GM03348 (cell line): ENCODE data around the gene PTPRT.

Experiments used
- DNase-seq: peaks from one replicate; pipeline ENCODE4 v3.0.0; 2012; ENCODE audit warnings: low spot score

The PTPRT gene

GRCh38 chr20:42549496-42549895, 640.2 kb downstream of the PTPRT start:
- DNase-seq, result no peak

GRCh38 chr20:42544926-42545325, 644.8 kb downstream of the PTPRT start:
- no peak for DNase-seq

- no peak for DNase-seq
These were observed 656.9 kb downstream of the PTPRT start for GRCh38 chr20:42532831-42533230.

GRCh38 chr20:42531508-42531961, 658.2 kb downstream of the PTPRT start:
- DNase-seq, result no peak

GRCh38 chr20:42530855-42531448, 658.8 kb downstream of the PTPRT start:
- DNase-seq, result peak; percentile 11

- no peak for DNase-seq
These were observed 659.5 kb downstream of the PTPRT start for GRCh38 chr20:42530191-42530590.

- DNase-seq, result no peak
These were observed 665.6 kb downstream of the PTPRT start for GRCh38 chr20:42524058-42524457.

GRCh38 chr20:42516692-42517091, 673.0 kb downstream of the PTPRT start:
- no peak for DNase-seq

GRCh38 chr20:42510686-42511085, 679.0 kb downstream of the PTPRT start:
- no peak for DNase-seq

- no peak for DNase-seq
These were observed 681.8 kb downstream of the PTPRT start for GRCh38 chr20:42507874-42508273.

GRCh38 chr20:42506397-42506796, 683.3 kb downstream of the PTPRT start:
- no peak for DNase-seq

GRCh38 chr20:42502591-42502990, 687.1 kb downstream of the PTPRT start:
- no peak for DNase-seq

GRCh38 chr20:42496595-42496994, 693.1 kb downstream of the PTPRT start:
- no peak for DNase-seq

GRCh38 chr20:42494290-42494689, 695.4 kb downstream of the PTPRT start:
- DNase-seq, result no peak

- DNase-seq, result no peak
These were observed 696.7 kb downstream of the PTPRT start for GRCh38 chr20:42493001-42493400.

- DNase-seq, result no peak
These were observed 697.4 kb downstream of the PTPRT start for GRCh38 chr20:42492290-42492689.

- no peak for DNase-seq
These were observed 704.1 kb downstream of the PTPRT start for GRCh38 chr20:42485556-42485955.

- no peak for DNase-seq
These were observed 704.8 kb downstream of the PTPRT start for GRCh38 chr20:42484790-42485375.

GRCh38 chr20:42484335-42484734, 705.4 kb downstream of the PTPRT start:
- DNase-seq, result no peak

- DNase-seq, result no peak
These were observed 705.9 kb downstream of the PTPRT start for GRCh38 chr20:42483730-42484303.

GRCh38 chr20:42482808-42483207, 706.9 kb downstream of the PTPRT start:
- no peak for DNase-seq

- DNase-seq, result no peak
These were observed 713.9 kb downstream of the PTPRT start for GRCh38 chr20:42475773-42476172.

- no peak for DNase-seq
These were observed 715.1 kb downstream of the PTPRT start for GRCh38 chr20:42474646-42475045.

- DNase-seq, result no peak
These were observed 717.5 kb downstream of the PTPRT start for GRCh38 chr20:42472198-42472597.
